GM21447 (cell line): ENCODE measurements around the gene RAB36.

Experiments
- ATAC-seq: cut with Tn5 transposase; IDR thresholded peaks from one replicate; pipeline ENCODE4 v1.9.1; 2021; ENCODE audit not compliant: unreplicated experiment

The RAB36 gene

GRCh38 chr22:23157560-23158515 is 12.6 kb downstream of the RAB36 start:
- ATAC-seq = no peak

GRCh38 chr22:23158516-23159290 is 13.4 kb downstream of the RAB36 start:
- no peak for ATAC-seq

- no peak for ATAC-seq
These were observed 14.0 kb downstream of the RAB36 start for GRCh38 chr22:23159291-23159630.

GRCh38 chr22:23161029-23161428 is 15.8 kb downstream of the RAB36 start:
- no peak for ATAC-seq

GRCh38 chr22:23161574-23161973 is 16.3 kb downstream of the RAB36 start:
- ATAC-seq = no peak

- ATAC-seq = no peak
These were observed 18.4 kb downstream of the RAB36 start for GRCh38 chr22:23163665-23164064.

GRCh38 chr22:23164091-23164490 is 18.8 kb downstream of the RAB36 start:
- no peak for ATAC-seq

- no peak for ATAC-seq
These were observed 21.0 kb downstream of the RAB36 start for GRCh38 chr22:23166042-23166831.

GRCh38 chr22:23166841-23167616 is 21.8 kb downstream of the RAB36 start:
- ATAC-seq = no peak

- ATAC-seq = no peak
These were observed 23.2 kb downstream of the RAB36 start for GRCh38 chr22:23168391-23169042.

GRCh38 chr22:23169043-23169406 is 23.7 kb downstream of the RAB36 start:
- ATAC-seq = no peak

- ATAC-seq = no peak
These were observed 30.8 kb downstream of the RAB36 start for GRCh38 chr22:23175817-23176644.

GRCh38 chr22:23176645-23177027 is 31.4 kb downstream of the RAB36 start:
- ATAC-seq = no peak

- no peak for ATAC-seq
These were observed 31.9 kb downstream of the RAB36 start for GRCh38 chr22:23177197-23177596.

GRCh38 chr22:23178512-23179254 is 33.4 kb downstream of the RAB36 start:
- no peak for ATAC-seq

- ATAC-seq = no peak
These were observed 34.4 kb downstream of the RAB36 start for GRCh38 chr22:23179381-23180299.

GRCh38 chr22:23180301-23180892 is 35.1 kb downstream of the RAB36 start, which contains the start of gene BCR:
TSS of gene BCR (plus strand) at chr22:23180509. CDS start at chr22:23180961, 452 bp downstream.
- no peak for ATAC-seq
